Aorta (tissue), 5 donors: ENCODE results near the gene KCNK4. TPM values are rescaled to one million over a fixed set of nuclear protein-coding genes. Genes with fewer than 3 reads are reported as not detected.
"Not testable (repeated sequence)": the region's sequence is repeated elsewhere in the genome, so short reads cannot be mapped to it uniquely, and the experiment has no call there.

Source experiments
- ATAC-seq: fragments of 200-7000 bp; cut with Tn5 transposase; one replicate; pipeline ENCODE4 v1.9.1; 2022; ENCODE audit warnings: moderate library complexity; ENCODE audit not compliant: low FRiP score
- DNase-seq, 2 donors: peaks; one replicate each; pipeline ENCODE4 v3.0.0-alpha.2; 2020
- H3K27ac ChIP-seq, 2 donors: one replicate each; pipeline ENCODE4 v1.5.1; 2013; ENCODE audit warnings: low read length in 2 of 2, mild to moderate bottlenecking in 2 of 2, moderate library complexity in 2 of 2, control low read depth in 1 of 2, inconsistent platforms in 1 of 2, low read depth in 1 of 2
- H3K27me3 ChIP-seq, 2 donors: one replicate each; pipeline ENCODE4 v1.6.1; 2013; ENCODE audit warnings: control low read depth in 1 of 2, low read length in 1 of 2, mild to moderate bottlenecking in 1 of 2, moderate library complexity in 1 of 2; ENCODE audit not compliant: insufficient read depth in 2 of 2, control insufficient read depth in 1 of 2
- H3K36me3 ChIP-seq, 2 donors: one replicate each; pipeline ENCODE4 v1.6.1; 2013; ENCODE audit warnings: control low read depth in 1 of 2, low read length in 1 of 2, mild to moderate bottlenecking in 1 of 2; ENCODE audit not compliant: insufficient read depth in 2 of 2, control insufficient read depth in 1 of 2
- H3K4me1 ChIP-seq, 2 donors: one replicate each; pipeline ENCODE4 v1.6.1; 2013; ENCODE audit warnings: low read length in 2 of 2, control low read depth in 1 of 2, mild to moderate bottlenecking in 1 of 2, moderate library complexity in 1 of 2; ENCODE audit not compliant: insufficient read depth in 2 of 2, control insufficient read depth in 1 of 2
- H3K4me3 ChIP-seq, 2 donors: one replicate each; pipeline ENCODE4 v1.5.1; 2013; ENCODE audit warnings: low read length in 2 of 2, control low read depth in 1 of 2, mild to moderate bottlenecking in 1 of 2
- H3K9me3 ChIP-seq: one replicate; pipeline ENCODE4 v1.6.1; 2013; ENCODE audit warnings: mild to moderate bottlenecking, low read length; ENCODE audit not compliant: control insufficient read depth
- WGBS, 2 donors: extraction: QIAGEN DNeasy Blood & Tissue Kit; methylation state at CpG; one replicate each; pipeline ENCODE4 v1.1.7; 2013; 5-methylcytosine and 5-hydroxymethylcytosine counted together
- intact Hi-C, 2 donors: fragments of 100-400 bp; cut with DNase I; formaldehyde crosslinking; loops; one replicate each; pipeline versions ENCODE4 v1.14.2 to v1.15.0; 2022
- polyA plus RNA-seq, 2 donors: library from polyadenylated mRNA; stranded (reverse); fragments of 200-250 nt; gene quantifications; one replicate each; pipeline ENCODE4 v1.2.3, GENCODE V29; 2013
- total RNA-seq, 2 donors: library from RNA; stranded (reverse); fragmentation: NEBNext Ultra II Directional; extraction: Animal tissue kit (Norgen Biotek cat#: 25700); gene quantifications; one replicate each; pipeline ENCODE4 v1.2.1, GENCODE V29; 2021
- donor health status: healthy with polysubstance abuse.
- donor health status: Bipolar disorder and iron deficiency.
- donor health status: DM: no; HTN: no; CAD: no.
- donor health status: DM: no; HTN: no; CAD: no.
- donor health status: DM: yes; HTN: yes; CAD: no.

The KCNK4 gene
- total and polyA plus RNA-seq, 4 donors: not detected

GRCh38 chr11:64306876-64307622, 15.9 kb downstream of the KCNK4 start:
- Histone ChIP-seq H3K4me3 (no peak overlapping the region), H3K27me3 (no peaks in the 10 kb centered on the region), H3K36me3 (no peaks in the 10 kb centered on the region), H3K9me3 (no peaks in the 10 kb centered on the region), H3K4me1 (no peaks in the 10 kb centered on the region), H3K27ac (no peak overlapping the region)
- DNase-seq (no peak), ATAC-seq (no peak)
- intact Hi-C loops: no loop called here
- 79 to 80% methylated on average over 14 to 15 of the region's 15 CpGs for WGBS, 2 donors

GRCh38 chr11:64307795-64308194, 16.7 kb downstream of the KCNK4 start:
- 94 to 96% methylated on average over 5 of the region's 5 CpGs for WGBS, 2 donors
- H3K27ac ChIP-seq, intact Hi-C loops, H3K9me3 ChIP-seq, DNase-seq, H3K4me3 ChIP-seq, H3K36me3 ChIP-seq, ATAC-seq, H3K27me3 ChIP-seq, H3K4me1 ChIP-seq: not testable (repeated sequence)

- Histone ChIP-seq H3K4me1 (no peaks in the 10 kb centered on the region), H3K27me3 (no peaks in the 10 kb centered on the region), H3K27ac (no peak overlapping the region), H3K4me3 (no peak overlapping the region), H3K36me3 (no peaks in the 10 kb centered on the region), H3K9me3 (no peaks in the 10 kb centered on the region)
- intact Hi-C loops: no loop called here
- no peak for ATAC-seq
- DNase-seq: no peak
- WGBS, 2 donors: 91 to 92% methylated on average over 10 of the region's 10 CpGs
Measured at GRCh38 chr11:64312947-64313346, 21.8 kb downstream of the KCNK4 start.

DNA sequence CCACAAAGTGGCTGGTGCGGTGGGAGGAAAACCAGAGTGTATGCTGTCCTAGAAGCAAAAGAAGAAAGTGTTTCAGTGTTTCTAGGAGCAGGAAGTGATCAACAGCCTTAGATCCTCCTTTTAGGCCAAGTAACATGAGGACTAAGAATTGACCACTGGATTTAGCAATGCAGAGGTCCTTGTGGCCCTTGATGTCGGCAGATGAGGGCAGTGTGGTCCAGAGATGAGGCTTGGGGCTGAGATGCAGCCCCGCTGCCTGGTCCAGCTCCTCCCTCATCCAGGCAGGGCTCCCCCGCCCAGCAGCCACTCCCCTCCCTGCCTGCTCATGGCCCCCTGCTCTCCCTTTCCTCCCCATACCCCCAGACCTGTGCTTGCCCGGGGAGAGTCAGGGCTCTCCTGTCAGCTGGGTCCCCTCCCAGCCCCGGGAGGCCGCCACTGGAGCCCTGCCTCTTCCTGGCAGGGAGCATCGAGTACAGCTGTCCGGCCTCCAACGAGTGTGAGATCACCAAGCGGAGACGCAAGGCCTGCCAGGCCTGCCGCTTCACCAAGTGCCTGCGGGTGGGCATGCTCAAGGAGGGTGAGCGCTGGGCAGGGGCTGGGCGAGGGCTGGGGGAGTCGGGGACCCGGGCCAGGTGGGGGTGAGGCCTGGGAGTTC, 22.5 kb downstream of the KCNK4 start:
- Histone ChIP-seq H3K36me3 (no peaks in the 10 kb centered on the region), H3K27ac (no peak overlapping the region), H3K9me3 (no peaks in the 10 kb centered on the region), H3K4me3 (no peak overlapping the region), H3K27me3 (no peaks in the 10 kb centered on the region), H3K4me1 (no peaks in the 10 kb centered on the region)
- DNase-seq: peak; percentile 77 to 87
- intact Hi-C loops: no loop called here
- 65 to 71% methylated on average over 18 of the region's 18 CpGs for WGBS, 2 donors
- peak; percentile 3 for ATAC-seq

GRCh38 chr11:64314146-64314804, 23.2 kb downstream of the KCNK4 start:
- DNase-seq: no peak

DNA sequence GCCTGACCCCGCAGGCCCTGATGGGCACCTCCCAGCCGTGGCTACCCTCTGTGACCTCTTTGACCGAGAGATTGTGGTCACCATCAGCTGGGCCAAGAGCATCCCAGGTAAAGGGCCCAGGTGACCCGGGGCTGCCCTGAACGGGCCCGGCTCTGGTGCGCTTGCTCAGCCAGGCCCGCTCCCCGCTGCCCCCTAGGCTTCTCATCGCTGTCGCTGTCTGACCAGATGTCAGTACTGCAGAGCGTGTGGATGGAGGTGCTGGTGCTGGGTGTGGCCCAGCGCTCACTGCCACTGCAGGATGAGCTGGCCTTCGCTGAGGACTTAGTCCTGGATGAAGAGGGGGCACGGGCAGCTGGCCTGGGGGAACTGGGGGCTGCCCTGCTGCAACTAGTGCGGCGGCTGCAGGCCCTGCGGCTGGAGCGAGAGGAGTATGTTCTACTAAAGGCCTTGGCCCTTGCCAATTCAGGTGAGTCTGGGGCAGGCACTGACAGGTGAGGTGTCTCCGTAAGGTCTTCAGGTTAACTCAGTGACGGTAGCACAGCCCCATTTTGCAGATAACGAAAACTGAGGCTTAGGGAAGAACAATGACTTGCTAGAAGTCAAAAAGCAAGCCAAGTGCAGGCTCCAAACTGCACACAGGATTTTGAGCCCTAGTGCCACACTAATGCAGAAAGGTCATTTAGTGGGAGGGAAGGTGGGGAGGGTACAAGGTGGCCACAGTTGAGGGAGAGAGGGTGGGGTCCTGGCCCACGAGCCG, 23.9 kb downstream of the KCNK4 start:
- Histone ChIP-seq H3K27ac (no peak overlapping the region), H3K36me3 (no peaks in the 10 kb centered on the region), H3K27me3 (no peaks in the 10 kb centered on the region), H3K9me3 (no peaks in the 10 kb centered on the region), H3K4me1 (no peaks in the 10 kb centered on the region), H3K4me3 (no peak overlapping the region)
- ATAC-seq: no peak
- intact Hi-C loops: loop anchor here in 1 of 2 donors (5.0 kb wide), 1 partner anchor 42 kb away; the partner anchor contains the start of gene RPS6KA4
- no peak for DNase-seq
- 87 to 89% methylated on average over 22 to 24 of the region's 24 CpGs for WGBS, 2 donors

More at GRCh38 chr11:64314146-64314804, 23.2 kb downstream of the KCNK4 start:
- 77 to 84% methylated on average over 12 to 19 of the region's 19 CpGs for WGBS, 2 donors
- intact Hi-C loops: no loop called here
- Histone ChIP-seq H3K9me3 (no peaks in the 10 kb centered on the region), H3K27me3 (no peaks in the 10 kb centered on the region), H3K4me3 (no peak overlapping the region), H3K36me3 (no peaks in the 10 kb centered on the region), H3K4me1 (no peaks in the 10 kb centered on the region), H3K27ac (no peak overlapping the region)
- no peak for ATAC-seq

DNA sequence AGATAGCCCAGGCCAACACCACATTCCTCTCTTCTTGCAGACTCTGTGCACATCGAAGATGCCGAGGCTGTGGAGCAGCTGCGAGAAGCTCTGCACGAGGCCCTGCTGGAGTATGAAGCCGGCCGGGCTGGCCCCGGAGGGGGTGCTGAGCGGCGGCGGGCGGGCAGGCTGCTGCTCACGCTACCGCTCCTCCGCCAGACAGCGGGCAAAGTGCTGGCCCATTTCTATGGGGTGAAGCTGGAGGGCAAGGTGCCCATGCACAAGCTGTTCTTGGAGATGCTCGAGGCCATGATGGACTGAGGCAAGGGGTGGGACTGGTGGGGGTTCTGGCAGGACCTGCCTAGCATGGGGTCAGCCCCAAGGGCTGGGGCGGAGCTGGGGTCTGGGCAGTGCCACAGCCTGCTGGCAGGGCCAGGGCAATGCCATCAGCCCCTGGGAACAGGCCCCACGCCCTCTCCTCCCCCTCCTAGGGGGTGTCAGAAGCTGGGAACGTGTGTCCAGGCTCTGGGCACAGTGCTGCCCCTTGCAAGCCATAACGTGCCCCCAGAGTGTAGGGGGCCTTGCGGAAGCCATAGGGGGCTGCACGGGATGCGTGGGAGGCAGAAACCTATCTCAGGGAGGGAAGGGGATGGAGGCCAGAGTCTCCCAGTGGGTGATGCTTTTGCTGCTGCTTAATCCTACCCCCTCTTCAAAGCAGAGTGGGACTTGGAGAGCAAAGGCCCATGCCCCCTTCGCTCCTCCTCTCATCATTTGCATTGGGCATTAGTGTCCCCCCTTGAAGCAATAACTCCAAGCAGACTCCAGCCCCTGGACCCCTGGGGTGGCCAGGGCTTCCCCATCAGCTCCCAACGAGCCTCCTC, 24.8 kb downstream of the KCNK4 start:
- H3K9me3 ChIP-seq, DNase-seq, H3K36me3 ChIP-seq, ATAC-seq, H3K27ac ChIP-seq, H3K27me3 ChIP-seq, H3K4me3 ChIP-seq, H3K4me1 ChIP-seq: not testable (repeated sequence)
- intact Hi-C loops: loop anchor here in 1 of 2 donors (5.0 kb wide), 1 partner anchor 41 kb away; the partner anchor contains the start of gene RPS6KA4
- WGBS, 2 donors: 70 to 71% methylated on average over 23 to 25 of the region's 25 CpGs
